Aorta (tissue), 5 donors: ENCODE results near the gene SNX27. TPM values are rescaled to one million over a fixed set of nuclear protein-coding genes. Genes with fewer than 3 reads are reported as not detected.

Experiments
- ATAC-seq: fragments of 200-7000 bp; cut with Tn5 transposase; one replicate; pipeline ENCODE4 v1.9.1; 2022; ENCODE audit warnings: moderate library complexity; ENCODE audit not compliant: low FRiP score
- DNase-seq, 2 donors: peaks; one replicate each; pipeline ENCODE4 v3.0.0-alpha.2; 2020
- H3K27ac ChIP-seq, 2 donors: one replicate each; pipeline ENCODE4 v1.5.1; 2013; ENCODE audit warnings: low read length in 2 of 2, mild to moderate bottlenecking in 2 of 2, moderate library complexity in 2 of 2, control low read depth in 1 of 2, inconsistent platforms in 1 of 2, low read depth in 1 of 2
- H3K27me3 ChIP-seq, 2 donors: one replicate each; pipeline ENCODE4 v1.6.1; 2013; ENCODE audit warnings: control low read depth in 1 of 2, low read length in 1 of 2, mild to moderate bottlenecking in 1 of 2, moderate library complexity in 1 of 2; ENCODE audit not compliant: insufficient read depth in 2 of 2, control insufficient read depth in 1 of 2
- H3K36me3 ChIP-seq, 2 donors: one replicate each; pipeline ENCODE4 v1.6.1; 2013; ENCODE audit warnings: control low read depth in 1 of 2, low read length in 1 of 2, mild to moderate bottlenecking in 1 of 2; ENCODE audit not compliant: insufficient read depth in 2 of 2, control insufficient read depth in 1 of 2
- H3K4me1 ChIP-seq, 2 donors: one replicate each; pipeline ENCODE4 v1.6.1; 2013; ENCODE audit warnings: low read length in 2 of 2, control low read depth in 1 of 2, mild to moderate bottlenecking in 1 of 2, moderate library complexity in 1 of 2; ENCODE audit not compliant: insufficient read depth in 2 of 2, control insufficient read depth in 1 of 2
- H3K4me3 ChIP-seq, 2 donors: one replicate each; pipeline ENCODE4 v1.5.1; 2013; ENCODE audit warnings: low read length in 2 of 2, control low read depth in 1 of 2, mild to moderate bottlenecking in 1 of 2
- H3K9me3 ChIP-seq: one replicate; pipeline ENCODE4 v1.6.1; 2013; ENCODE audit warnings: mild to moderate bottlenecking, low read length; ENCODE audit not compliant: control insufficient read depth
- WGBS, 2 donors: extraction: QIAGEN DNeasy Blood & Tissue Kit; methylation state at CpG; one replicate each; pipeline ENCODE4 v1.1.7; 2013; 5-methylcytosine and 5-hydroxymethylcytosine counted together
- intact Hi-C, 2 donors: fragments of 100-400 bp; cut with DNase I; formaldehyde crosslinking; loops; one replicate each; pipeline versions ENCODE4 v1.14.2 to v1.15.0; 2022
- polyA plus RNA-seq, 2 donors: library from polyadenylated mRNA; stranded (reverse); fragments of 200-250 nt; gene quantifications; one replicate each; pipeline ENCODE4 v1.2.3, GENCODE V29; 2013
- total RNA-seq, 2 donors: library from RNA; stranded (reverse); fragmentation: NEBNext Ultra II Directional; extraction: Animal tissue kit (Norgen Biotek cat#: 25700); gene quantifications; one replicate each; pipeline ENCODE4 v1.2.1, GENCODE V29; 2021
- donor health status: healthy with polysubstance abuse.
- donor health status: Bipolar disorder and iron deficiency.
- donor health status: DM: no; HTN: no; CAD: no.
- donor health status: DM: no; HTN: no; CAD: no.
- donor health status: DM: yes; HTN: yes; CAD: no.

SNX27 gene
- total and polyA plus RNA-seq, 4 donors = 5.6 to 48.0 (median 20.5) TPM

DNA sequence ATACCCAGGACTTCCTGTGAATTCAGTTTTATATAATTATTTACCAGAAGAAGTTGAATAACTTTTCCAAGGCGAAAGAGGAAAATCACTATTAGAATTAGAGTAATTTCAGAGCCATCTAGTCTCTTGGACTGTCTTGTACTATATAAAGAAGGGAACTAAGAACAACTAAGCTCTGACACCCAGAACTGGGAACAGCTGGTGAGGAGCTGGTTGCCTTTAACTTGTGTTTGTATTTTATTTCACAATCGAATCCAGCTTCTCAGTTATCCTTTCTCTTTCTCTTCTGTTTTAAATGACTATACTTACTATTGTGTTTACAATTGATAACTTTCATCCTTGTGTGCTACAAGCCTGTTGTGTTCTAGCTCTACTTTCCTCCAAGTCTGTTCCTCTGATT lies 8.4 kb downstream of the SNX27 start:
- DNase-seq (no peak), ATAC-seq (no peak)
- H3K27ac ChIP-seq = no peak overlapping the region
- H3K27me3 ChIP-seq = no peaks in the 10 kb centered on the region
- intact Hi-C loops = no loop called here
- H3K9me3 ChIP-seq = no peaks in the 10 kb centered on the region
- peaks cover 0 to 3% of the 10 kb centered on the region in 2 donors for H3K4me1 ChIP-seq
- H3K4me3 ChIP-seq = no peak overlapping the region
- 69 to 76% methylated on average over 2 of the region's 2 CpGs for WGBS, 2 donors
- no peaks in the 10 kb centered on the region for H3K36me3 ChIP-seq

DNA sequence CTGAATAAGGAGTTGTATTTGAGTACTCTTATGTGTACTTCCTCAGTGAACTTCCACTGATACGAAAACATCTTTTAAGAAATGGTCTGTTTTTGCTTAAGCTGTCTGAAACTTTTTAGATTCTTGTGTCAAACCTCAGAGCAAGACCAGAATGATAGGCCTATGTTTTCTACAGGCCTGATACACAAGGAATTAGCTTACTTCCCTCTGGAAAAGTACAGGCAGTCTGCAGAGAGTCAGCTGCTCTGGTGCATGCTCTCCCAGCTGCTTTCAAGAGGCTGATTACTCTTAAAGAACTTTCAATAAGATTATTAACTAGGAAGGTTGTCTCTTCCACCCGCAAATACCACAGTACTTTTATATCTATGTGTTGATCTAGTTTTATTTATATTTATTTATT lies 9.5 kb downstream of the SNX27 start:
- Histone ChIP-seq H3K4me1 (no peaks in the 10 kb centered on the region), H3K9me3 (no peaks in the 10 kb centered on the region), H3K4me3 (no peak overlapping the region), H3K36me3 (no peaks in the 10 kb centered on the region), H3K27ac (no peak overlapping the region), H3K27me3 (no peaks in the 10 kb centered on the region)
- no peak for ATAC-seq
- intact Hi-C loops = no loop called here
- DNase-seq = no peak
- 69 to 71% methylated on average over 2 of the region's 2 CpGs for WGBS, 2 donors

- DNase-seq = no peak
- H3K9me3 ChIP-seq = no peaks in the 10 kb centered on the region
- no peaks in the 10 kb centered on the region for H3K27me3 ChIP-seq
- H3K4me3 ChIP-seq = no peak overlapping the region
- no peak overlapping the region for H3K27ac ChIP-seq
- no peaks in the 10 kb centered on the region for H3K36me3 ChIP-seq
- no peak for ATAC-seq
- no peaks in the 10 kb centered on the region for H3K4me1 ChIP-seq
- 97% methylated on average over 3 of the region's 3 CpGs for WGBS, 2 donors
- intact Hi-C loops = no loop called here
These were observed 12.9 kb downstream of the SNX27 start for GRCh38 chr1:151624783-151625182.

DNA sequence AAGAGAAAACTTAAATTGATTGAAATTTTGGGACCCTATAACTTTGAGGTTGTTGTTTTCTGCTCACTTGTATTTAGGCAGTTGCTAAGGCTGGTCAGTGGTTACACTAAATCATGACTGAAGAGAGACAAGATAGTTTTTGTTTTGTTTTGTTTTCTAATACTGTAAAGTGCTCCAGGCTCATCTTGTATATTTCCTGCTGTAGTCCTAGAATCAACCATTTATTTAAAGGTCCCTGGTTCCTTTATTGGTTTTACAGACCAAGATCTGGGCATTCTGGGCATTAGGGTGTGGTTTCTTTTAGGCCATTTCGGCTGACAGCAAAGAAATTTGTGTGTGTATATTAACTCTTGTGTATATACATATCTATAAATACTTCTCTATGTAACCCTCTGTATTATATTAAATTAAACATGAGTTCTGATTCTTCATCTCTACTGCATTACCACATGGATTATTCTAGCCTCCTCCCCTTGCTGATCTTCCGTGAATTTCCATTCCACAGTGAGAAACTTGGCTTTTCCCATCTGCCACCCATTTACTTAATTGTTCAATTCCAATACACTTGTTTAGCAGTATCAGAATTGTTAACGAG lies 15.0 kb downstream of the SNX27 start:
- Histone ChIP-seq H3K4me3 (no peak overlapping the region), H3K27me3 (no peaks in the 10 kb centered on the region), H3K9me3 (no peaks in the 10 kb centered on the region), H3K36me3 (no peaks in the 10 kb centered on the region), H3K4me1 (no peaks in the 10 kb centered on the region), H3K27ac (no peak overlapping the region)
- no peak for ATAC-seq
- WGBS, 2 donors = 96 to 98% methylated on average over 3 of the region's 3 CpGs
- intact Hi-C loops = no loop called here
- no peak for DNase-seq

- H3K27ac ChIP-seq = no peak overlapping the region
- WGBS, 2 donors = 80 to 83% methylated on average over 9 of the region's 9 CpGs
- intact Hi-C loops = no loop called here
- no peaks in the 10 kb centered on the region for H3K27me3 ChIP-seq
- no peaks in the 10 kb centered on the region for H3K4me1 ChIP-seq
- no peaks in the 10 kb centered on the region for H3K36me3 ChIP-seq
- H3K9me3 ChIP-seq = no peaks in the 10 kb centered on the region
- DNase-seq (no peak), ATAC-seq (no peak)
- H3K4me3 ChIP-seq = no peak overlapping the region
These were observed 17.4 kb downstream of the SNX27 start for GRCh38 chr1:151629278-151629677.

DNA sequence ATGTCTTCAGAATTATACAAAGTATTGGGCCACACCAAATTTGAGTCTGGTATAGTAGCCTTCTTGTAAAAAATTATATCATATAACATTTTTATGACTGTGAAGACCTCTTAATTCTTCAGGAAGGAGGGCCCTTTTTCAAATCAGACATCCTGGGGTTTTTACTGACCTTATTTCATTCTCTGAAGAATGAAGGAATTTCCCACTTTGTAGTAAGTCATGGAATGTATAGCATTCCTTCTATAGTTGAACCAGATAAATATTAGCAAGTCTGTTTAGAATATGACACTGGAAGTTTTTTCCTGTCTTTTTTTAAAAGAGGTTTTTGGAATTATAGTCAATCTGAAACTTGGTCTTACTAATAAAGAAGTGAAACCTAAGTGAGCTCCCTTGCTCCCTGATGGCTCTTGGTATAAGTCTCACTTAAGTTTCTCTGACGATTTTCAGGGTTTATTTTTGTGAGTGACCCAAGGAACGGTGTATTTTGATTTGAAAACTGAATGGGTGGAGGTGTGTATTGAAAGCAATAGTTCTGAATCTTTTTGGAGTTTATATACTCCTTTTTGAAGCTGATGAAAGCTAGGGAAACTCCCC lies 23.7 kb downstream of the SNX27 start:
- Histone ChIP-seq H3K27ac (no peak overlapping the region), H3K4me1 (no peaks in the 10 kb centered on the region)

DNA sequence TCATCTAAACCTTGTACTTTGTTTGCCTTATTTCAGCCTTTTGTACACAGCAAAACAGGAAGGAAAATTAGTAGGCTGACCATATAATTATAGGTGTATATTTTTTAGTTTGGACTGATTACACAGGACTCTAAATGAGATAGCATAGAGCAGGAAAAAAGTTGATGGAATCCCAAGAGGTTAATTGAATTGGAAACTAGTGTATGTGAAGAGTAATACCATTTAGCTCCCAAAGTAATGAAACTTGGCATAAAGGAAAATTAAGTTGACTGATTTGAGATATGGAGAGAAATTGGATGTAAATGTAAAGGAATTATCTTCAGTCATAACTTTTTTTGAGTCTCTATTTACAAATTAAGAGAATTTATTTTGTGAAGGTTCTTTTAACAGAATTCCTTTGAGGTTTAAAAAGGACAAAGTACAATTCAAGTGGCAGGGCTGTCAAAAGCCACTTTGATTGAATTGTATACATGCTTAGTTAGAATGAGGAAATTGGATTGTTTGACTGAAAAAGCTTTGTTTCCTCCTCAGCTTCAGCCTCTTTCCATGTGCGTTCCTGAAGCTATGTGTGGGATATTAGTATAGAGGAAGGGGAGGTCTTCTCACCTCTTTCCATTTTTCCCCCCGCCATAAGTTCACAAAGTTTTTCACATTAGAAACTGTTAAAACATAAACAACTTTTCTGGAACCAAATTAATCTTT lies 26.4 kb downstream of the SNX27 start:
- intact Hi-C loops = no loop called here
- no peak for ATAC-seq
- no peaks in the 10 kb centered on the region for H3K9me3 ChIP-seq
- no peak overlapping the region for H3K27ac ChIP-seq
- no peaks in the 10 kb centered on the region for H3K4me1 ChIP-seq
- H3K36me3 ChIP-seq = no peaks in the 10 kb centered on the region
- no peaks in the 10 kb centered on the region for H3K27me3 ChIP-seq
- WGBS, 2 donors = 83 to 95% methylated on average over 2 of the region's 2 CpGs
- no peak overlapping the region for H3K4me3 ChIP-seq
- DNase-seq = no peak

More for the DNA sequence above, 23.7 kb downstream of the SNX27 start:
- no peaks in the 10 kb centered on the region for H3K36me3 ChIP-seq
- no peak for ATAC-seq
- no peaks in the 10 kb centered on the region for H3K27me3 ChIP-seq
- no peak overlapping the region for H3K4me3 ChIP-seq
- intact Hi-C loops = no loop called here
- 52 to 63% methylated on average over 2 of the region's 2 CpGs for WGBS, 2 donors
- no peak for DNase-seq
- H3K9me3 ChIP-seq = no peaks in the 10 kb centered on the region

GRCh38 chr1:151638812-151639211 lies 27.0 kb downstream of the SNX27 start:
- Histone ChIP-seq H3K27me3 (no peaks in the 10 kb centered on the region), H3K4me3 (no peak overlapping the region), H3K4me1 (no peaks in the 10 kb centered on the region), H3K27ac (no peak overlapping the region), H3K9me3 (no peaks in the 10 kb centered on the region), H3K36me3 (no peaks in the 10 kb centered on the region)
- WGBS, 2 donors = 85 to 86% methylated on average over 9 of the region's 9 CpGs
- intact Hi-C loops = no loop called here
- ATAC-seq (no peak), DNase-seq (no peak)

DNA sequence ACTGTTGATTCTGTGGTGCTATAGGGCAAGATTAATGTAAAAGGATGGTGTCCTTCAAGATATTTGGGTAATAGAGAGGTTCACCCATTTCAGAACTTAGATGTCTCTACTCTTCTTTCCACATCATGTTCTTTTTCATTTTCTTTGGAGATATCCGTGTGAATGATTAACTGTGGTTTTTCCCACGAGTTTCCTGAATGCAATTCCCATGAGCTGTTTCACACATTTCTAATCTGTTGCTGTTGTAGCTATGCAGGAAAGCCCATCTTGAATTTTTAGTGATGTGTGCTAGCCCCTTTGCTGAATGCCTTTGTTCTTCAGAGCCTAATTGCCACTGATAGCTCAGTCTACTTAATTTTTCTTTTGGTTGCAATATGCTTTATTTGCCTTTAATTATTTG lies 27.6 kb downstream of the SNX27 start:
- 20% methylated on average over 2 of the region's 2 CpGs for WGBS, 2 donors
- H3K4me3 ChIP-seq = no peak overlapping the region
- H3K27me3 ChIP-seq = no peaks in the 10 kb centered on the region
- no peaks in the 10 kb centered on the region for H3K4me1 ChIP-seq
- ATAC-seq (no peak), DNase-seq (no peak)
- intact Hi-C loops = no loop called here
- no peaks in the 10 kb centered on the region for H3K9me3 ChIP-seq
- H3K27ac ChIP-seq = no peak overlapping the region
- H3K36me3 ChIP-seq = no peaks in the 10 kb centered on the region
